Hepatocyte (in vitro differentiated cells): ENCODE measurements around the gene VAC14. TPM values are rescaled to one million over a fixed set of nuclear protein-coding genes. Genes with fewer than 3 reads are reported as not detected.
A peak's percentile ranks its signal among the peaks of the same experiment; 100 is the strongest.

Experiments
- DNase-seq: peaks from one replicate; pipeline ENCODE4 v3.0.0-alpha.2; 2016; ENCODE audit warnings: low spot score
- H2AFZ ChIP-seq: fragments of 200-600 bp; sonication (generic); 2 replicates; pipeline ENCODE4 v1.6.0; 2016; ENCODE audit warnings: antibody characterized with exemption, mild to moderate bottlenecking
- H3K27ac ChIP-seq: fragments of 200-600 bp; sonication (generic); 2 replicates; pipeline ENCODE4 v1.5.1; 2016; ENCODE audit warnings: mild to moderate bottlenecking
- H3K27me3 ChIP-seq: fragments of 200-600 bp; sonication (generic); 2 replicates; pipeline ENCODE4 v1.6.1; 2016
- H3K36me3 ChIP-seq: fragments of 200-600 bp; sonication (generic); replicated peaks from 2 replicates; pipeline ENCODE4 v1.5.1; 2016; ENCODE audit warnings: low read depth; ENCODE audit not compliant: insufficient read depth
- H3K4me1 ChIP-seq: fragments of 200-600 bp; sonication (generic); 2 replicates; pipeline ENCODE4 v1.5.1; 2016; ENCODE audit warnings: mild to moderate bottlenecking, moderate library complexity; ENCODE audit not compliant: insufficient read depth
- H3K4me2 ChIP-seq: fragments of 200-600 bp; sonication (generic); 2 replicates; pipeline ENCODE4 v1.6.0; 2016
- H3K4me3 ChIP-seq: fragments of 200-600 bp; sonication (generic); 2 replicates; pipeline ENCODE4 v1.5.1; 2016; ENCODE audit warnings: mild to moderate bottlenecking
- H3K79me2 ChIP-seq: fragments of 200-600 bp; sonication (generic); 2 replicates; pipeline ENCODE4 v1.6.0; 2017; ENCODE audit warnings: mild to moderate bottlenecking
- H3K9me2 ChIP-seq: fragments of 200-600 bp; sonication (generic); replicated peaks from 2 replicates; pipeline ENCODE4 v1.6.0; 2017; ENCODE audit warnings: mild to moderate bottlenecking; ENCODE audit not compliant: insufficient read depth
- H3K9me3 ChIP-seq: fragments of 200-600 bp; sonication (generic); 2 replicates; pipeline ENCODE4 v1.5.1; 2016; ENCODE audit warnings: low read depth, mild to moderate bottlenecking
- H4K20me1 ChIP-seq: fragments of 200-600 bp; sonication (generic); 2 replicates; pipeline ENCODE4 v1.6.0; 2016; ENCODE audit warnings: mild to moderate bottlenecking; ENCODE audit not compliant: insufficient read depth, poor library complexity, severe bottlenecking
- CTCF ChIP-seq: fragments of 200-600 bp; sonication (generic); IDR thresholded peaks from 2 replicates; pipeline ENCODE4 v1.5.1; 2016; ENCODE audit warnings: antibody characterized with exemption, mild to moderate bottlenecking; ENCODE audit not compliant: poor library complexity
- EZH2 ChIP-seq: fragments of 200-600 bp; sonication (generic); IDR thresholded peaks from 2 replicates; pipeline ENCODE4 v1.6.1; 2016; ENCODE audit warnings: antibody characterized with exemption, mild to moderate bottlenecking, borderline replicate concordance
- EZH2phosphoT487 ChIP-seq: fragments of 200-600 bp; sonication (generic); IDR thresholded peaks from one replicate; pipeline ENCODE4 v1.6.1; 2018; ENCODE audit warnings: antibody characterized with exemption, mild to moderate bottlenecking, low read depth, moderate library complexity; ENCODE audit not compliant: unreplicated experiment, severe bottlenecking
- WGBS: methylation state at CpG from one replicate; pipeline ENCODE4 v1.1.6; 2016; ENCODE audit warnings: low lambda C conversion rate; ENCODE audit errors: missing lambda C conversion rate; 5-methylcytosine and 5-hydroxymethylcytosine counted together
- polyA plus RNA-seq: library from polyadenylated mRNA; unstranded; fragments of >200 nt; fragmentation: Nextera tagmentation; extraction: Ambion mirVana; gene quantifications from 2 replicates; pipeline ENCODE4 v1.2.1, GENCODE V29; 2016
- total RNA-seq: library from RNA; depleted of rRNA; stranded (reverse); fragments of >200 nt; gene quantifications from 2 replicates; pipeline ENCODE4 v1.2.3, GENCODE V29; 2014

Gene VAC14
- total and polyA plus RNA-seq, 2 experiments from 2014 or later, result 35.8 to 49.4 TPM

GRCh38 chr16:70691223-70692129, 109.5 kb downstream of the VAC14 start:
- WGBS, result 75% methylated on average over 26 of the region's 26 CpGs
- no peaks in the 10 kb centered on the region for H3K36me3 ChIP-seq
- peak; percentile 94 for DNase-seq
- H3K4me1 ChIP-seq, result peaks cover 76% of the 10 kb centered on the region
- peak overlapping the region; percentile 92 for H3K27ac ChIP-seq
- H2AFZ ChIP-seq, result no peak overlapping the region
- no peak for TF ChIP-seq EZH2phosphoT487
- no peak for TF ChIP-seq EZH2
- no peak for TF ChIP-seq CTCF
- H3K27me3 ChIP-seq, result no peaks in the 10 kb centered on the region
- no peaks in the 10 kb centered on the region for H3K9me2 ChIP-seq
- no peak overlapping the region for H3K4me3 ChIP-seq
- H4K20me1 ChIP-seq, result no peaks in the 10 kb centered on the region
- H3K4me2 ChIP-seq, result no peak overlapping the region
- no peaks in the 10 kb centered on the region for H3K79me2 ChIP-seq
- no peaks in the 10 kb centered on the region for H3K9me3 ChIP-seq

GRCh38 chr16:70689970-70690891, 110.7 kb downstream of the VAC14 start:
- 89% methylated on average over 16 of the region's 16 CpGs for WGBS

More at GRCh38 chr16:70689970-70690891, 110.7 kb downstream of the VAC14 start:
- DNase-seq, result no peak
- Histone ChIP-seq H3K4me1 (peaks cover 73% of the 10 kb centered on the region), H3K27me3 (no peaks in the 10 kb centered on the region), H3K9me2 (no peaks in the 10 kb centered on the region), H4K20me1 (no peaks in the 10 kb centered on the region), H3K36me3 (no peaks in the 10 kb centered on the region), H3K27ac (peak overlapping the region; percentile 89), H3K9me3 (no peaks in the 10 kb centered on the region), H2AFZ (no peak overlapping the region), H3K4me2 (no peak overlapping the region), H3K79me2 (peaks cover 2% of the 10 kb centered on the region), H3K4me3 (no peak overlapping the region)
- TF ChIP-seq EZH2 (no peak), EZH2phosphoT487 (no peak), CTCF (no peak)
